Prostate gland (tissue), 2 donors: ENCODE results near the gene MRPS14.

Source experiments
- CTCF ChIP-seq, 4 experiments: fragments of 200-600 bp in 2 of 4; fragments of 450-650 bp in 2 of 4; sonication (generic) in 2 of 4; IDR thresholded peaks; 1 replicate in 3 of 4; 2 replicates in 1 of 4; pipeline ENCODE4 v1.5.1; 2016 to 2019; ENCODE audit warnings: antibody characterized with exemption in 4 of 4, mild to moderate bottlenecking in 2 of 4, moderate library complexity in 2 of 4
- POLR2A ChIP-seq: fragments of 450-650 bp; IDR thresholded peaks from one replicate; pipeline ENCODE4 v1.6.1; 2016; ENCODE audit warnings: antibody characterized with exemption, mild to moderate bottlenecking
- POLR2AphosphoS5 ChIP-seq: sonication (generic); formaldehyde crosslinking; IDR thresholded peaks from one replicate; pipeline ENCODE4 v1.6.1; 2017; ENCODE audit warnings: antibody characterized with exemption

GRCh38 chr1:175003521-175003920 is 19.7 kb downstream of the MRPS14 start:
- TF ChIP-seq CTCF (IDR thresholded peaks at IDR 0.05) (no peak), POLR2A (no peak), POLR2AphosphoS5 (no peak)
